ENCODE results near the gene HTR4. TPM values are rescaled to one million over a fixed set of nuclear protein-coding genes. Genes with fewer than 3 reads are reported as not detected.

Gene HTR4
- total RNA-seq, 1 experiment from 2014 or later, result not detected

GRCh38 chr5:148615644-148616275 is 38.6 kb downstream of the HTR4 start:
- DNase-seq (ENCODE audit: low read depth), result peak; percentile 29

- no peak for DNase-seq (ENCODE audit: low read depth)
These were observed 46.9 kb downstream of the HTR4 start for GRCh38 chr5:148607406-148607805.

GRCh38 chr5:148606296-148606695 is 48.0 kb downstream of the HTR4 start:
- DNase-seq (ENCODE audit: low read depth), result no peak

GRCh38 chr5:148599187-148599586 is 55.1 kb downstream of the HTR4 start:
- no peak for DNase-seq (ENCODE audit: low read depth)

GRCh38 chr5:148595697-148596096 is 58.6 kb downstream of the HTR4 start:
- DNase-seq (ENCODE audit: low read depth), result no peak

- DNase-seq (ENCODE audit: low read depth), result no peak
These were observed 67.5 kb downstream of the HTR4 start for GRCh38 chr5:148586796-148587195.

- no peak for DNase-seq (ENCODE audit: low read depth)
These were observed 68.3 kb downstream of the HTR4 start for GRCh38 chr5:148585988-148586387.

- no peak for DNase-seq (ENCODE audit: low read depth)
These were observed 70.2 kb downstream of the HTR4 start for GRCh38 chr5:148584103-148584502.

- DNase-seq (ENCODE audit: low read depth), result no peak
These were observed 70.8 kb downstream of the HTR4 start for GRCh38 chr5:148583421-148583965.

GRCh38 chr5:148574167-148574566 is 80.2 kb downstream of the HTR4 start:
- no peak for DNase-seq (ENCODE audit: low read depth)

GRCh38 chr5:148573374-148573773 is 81.0 kb downstream of the HTR4 start:
- DNase-seq (ENCODE audit: low read depth), result no peak

GRCh38 chr5:148569948-148570347 is 84.4 kb downstream of the HTR4 start:
- DNase-seq (ENCODE audit: low read depth), result no peak

- DNase-seq (ENCODE audit: low read depth), result no peak
These were observed 89.2 kb downstream of the HTR4 start for GRCh38 chr5:148565148-148565547.

- DNase-seq (ENCODE audit: low read depth), result no peak
These were observed 91.3 kb downstream of the HTR4 start for GRCh38 chr5:148563021-148563420.

- DNase-seq (ENCODE audit: low read depth), result no peak
These were observed 92.5 kb downstream of the HTR4 start for GRCh38 chr5:148561801-148562311.

- DNase-seq (ENCODE audit: low read depth), result no peak
These were observed 94.9 kb downstream of the HTR4 start for GRCh38 chr5:148559461-148559860.

GRCh38 chr5:148558892-148559291 is 95.4 kb downstream of the HTR4 start:
- DNase-seq (ENCODE audit: low read depth), result no peak

- no peak for DNase-seq (ENCODE audit: low read depth)
These were observed 97.5 kb downstream of the HTR4 start for GRCh38 chr5:148556835-148557234.

- DNase-seq (ENCODE audit: low read depth), result no peak
These were observed 99.7 kb downstream of the HTR4 start for GRCh38 chr5:148554621-148555020.

GRCh38 chr5:148543727-148544126 is 110.6 kb downstream of the HTR4 start:
- no peak for DNase-seq (ENCODE audit: low read depth)

GRCh38 chr5:148542812-148543211 is 111.5 kb downstream of the HTR4 start:
- DNase-seq (ENCODE audit: low read depth), result peak; percentile 59

- no peak for DNase-seq (ENCODE audit: low read depth)
These were observed 113.1 kb downstream of the HTR4 start for GRCh38 chr5:148541054-148541835.
